Ishikawa (cell line): Measurements from ENCODE around the gene SPTSSB.

ENCODE experiments used
- CEBPB ChIP-seq: IDR thresholded peaks from 2 replicates; pipeline ENCODE4 v1.6.1; 2012
- EP300 ChIP-seq: IDR thresholded peaks from 2 replicates; pipeline ENCODE4 v1.6.1; 2012; ENCODE audit warnings: borderline replicate concordance
- MAX ChIP-seq: IDR thresholded peaks from 2 replicates; pipeline ENCODE4 v1.6.1; 2012
- RAD21 ChIP-seq: IDR thresholded peaks from 2 replicates; pipeline ENCODE4 v1.6.1; 2012; ENCODE audit warnings: low read depth
- TCF12 ChIP-seq: IDR thresholded peaks from 2 replicates; pipeline ENCODE4 v1.6.1; 2012; ENCODE audit warnings: low read depth
- ZBTB7A ChIP-seq: IDR thresholded peaks from 2 replicates; pipeline ENCODE4 v1.6.1; 2012; ENCODE audit warnings: low read depth

GRCh38 chr3:161355508-161355907 lies 15.8 kb downstream of the SPTSSB start:
- no peak for TF ChIP-seq TCF12
- TF ChIP-seq MAX, result no peak
- no peak for TF ChIP-seq ZBTB7A
- TF ChIP-seq CEBPB, result no peak
- TF ChIP-seq RAD21, result no peak
- no peak for TF ChIP-seq EP300
